ENCODE measurements around the gene ACTR3. TPM values are rescaled to one million over a fixed set of nuclear protein-coding genes. Genes with fewer than 3 reads are reported as not detected.

Gene ACTR3
- total and polyA plus RNA-seq, 2 of the 4 experiments (the other 2 are of a cell fraction) = 246 to 307 TPM

- ATAC-seq (ENCODE audit: low read depth) (no peak), DNase-seq (no peak)
- Histone ChIP-seq H3K4ac (ENCODE audit: low read depth, low read length) (no peak overlapping the region), H2BK15ac (ENCODE audit: low read depth, low read length) (no peak overlapping the region), H4K5ac (ENCODE audit: low read depth, low read length) (no peak overlapping the region), H4K20me1 (ENCODE audit: insufficient read depth, low read length) (no peaks in the 10 kb centered on the region), H2BK120ac (ENCODE audit: low read depth, low read length) (no peak overlapping the region), H2AK9ac (replicated peaks; ENCODE audit: low read depth, low read length, poor library complexity) (no peak overlapping the region), H3K9ac (ENCODE audit: low read depth, low read length) (no peak overlapping the region), H3K4me2 (ENCODE audit: low read depth, low read length) (no peak overlapping the region), H3K23ac (ENCODE audit: low read depth, low read length) (no peak overlapping the region), H3K9me3 (ENCODE audit: control insufficient read depth, insufficient read depth, low read length) (0 out of 2 replicates have a peak, but pooled peaks cover 1% of the 10 kb centered on the region), H2BK5ac (ENCODE audit: low read depth, low read length, poor library complexity, severe bottlenecking) (no peak overlapping the region), H3K9me1 (ENCODE audit: insufficient read depth, low read length) (no peaks in the 10 kb centered on the region), H3K36me3 (ENCODE audit: control insufficient read depth, insufficient read depth, low read length) (no peaks in the 10 kb centered on the region), H2AK5ac (ENCODE audit: low read depth, low read length) (no peak overlapping the region), H2BK20ac (ENCODE audit: low read depth, low read length) (no peak overlapping the region), H3K79me1 (ENCODE audit: low read depth in 1 of 2, low read length in 2 of 2) (no peaks in the 10 kb centered on the region), H3K56ac (ENCODE audit: extremely low read depth, insufficient read depth, low read length) (no peak overlapping the region), H4K91ac (ENCODE audit: insufficient read depth, low read depth, low read length) (no peak overlapping the region), H3K4me3 (ENCODE audit: insufficient read depth, low read depth, low read length) (no peak overlapping the region), H3K18ac (ENCODE audit: low read depth, low read length) (no peak overlapping the region), H3K14ac (replicated peaks; ENCODE audit: low read depth, low read length) (no peak overlapping the region), H3K4me1 (ENCODE audit: control insufficient read depth, insufficient read depth, low read length) (no peaks in the 10 kb centered on the region), H3K27me3 (ENCODE audit: control insufficient read depth, insufficient read depth, low read length) (peaks cover 2% of the 10 kb centered on the region), H4K8ac (ENCODE audit: low read depth in 2 of 2, low read length in 2 of 2) (no peak overlapping the region), H3K27ac (ENCODE audit: insufficient read depth, low read length) (no peak overlapping the region), H2AFZ (replicated peaks; ENCODE audit: low read length, poor library complexity) (no peak overlapping the region)
- TF ChIP-seq MXI1 (IDR thresholded peaks at IDR 0.05; ENCODE audit: borderline replicate concordance, low read depth, low read length) = no peak
- no peak for TF ChIP-seq RFX5 (IDR thresholded peaks at IDR 0.05; ENCODE audit: low read depth, low read length)
- no peak for TF ChIP-seq ELK1 (IDR thresholded peaks at IDR 0.05; ENCODE audit: borderline replicate concordance, low read depth, low read length)
- TF ChIP-seq CEBPB (IDR thresholded peaks at IDR 0.05; ENCODE audit: low read depth, low read length) = no peak
- TF ChIP-seq RAD21 (IDR thresholded peaks at IDR 0.05; ENCODE audit: low read length) = no peak
- TF ChIP-seq RCOR1 (IDR thresholded peaks at IDR 0.05; ENCODE audit: insufficient replicate concordance, low read length) = no peak
- no peak for TF ChIP-seq CTCF (conservative IDR thresholded peaks at IDR 0.05; ENCODE audit: low read depth, low read length)
- TF ChIP-seq CHD1 (IDR thresholded peaks at IDR 0.05; ENCODE audit: low read depth, low read length) = no peak
- no peak for TF ChIP-seq SMC3 (IDR thresholded peaks at IDR 0.05; ENCODE audit: low read depth, low read length)
- TF ChIP-seq FOS (IDR thresholded peaks at IDR 0.05; ENCODE audit: low read depth, low read length) = no peak
- TF ChIP-seq MAZ (IDR thresholded peaks at IDR 0.05; ENCODE audit: borderline replicate concordance, low read depth, low read length) = no peak
- no peak for TF ChIP-seq BHLHE40 (IDR thresholded peaks at IDR 0.05; ENCODE audit: low read depth, low read length)
- CTCF ChIA-PET = interaction anchor here (0.6 kb wide), 1 partner anchor 548 kb away, joined by 4 read pairs; no protein-coding TSS in a partner anchor
- no TSS peak for BruUV-seq (replicated peaks)
- no CpG with 5 or more reads among the region's 4 CpGs for WGBS, 2 experiments (ENCODE audit: extremely low coverage in 2 of 2, insufficient read length in 1 of 2)
- in situ Hi-C loops (cut with MboI; ENCODE audit: low sequenced_read_pairs) = no loop called here
- dilution Hi-C loops (cut with HindIII; ENCODE audit: low sequenced_read_pairs, unreplicated experiment) = no loop called here
- POLR2A ChIA-PET (ENCODE audit: unreplicated experiment) = no interaction called here
- intact Hi-C loops (cut with micrococcal nuclease) = no loop called here
Measured at GRCh38 chr2:114008720-114009119, 118.8 kb downstream of the ACTR3 start.
